CD4-positive, alpha-beta memory T cell (primary cell): Measurements from ENCODE around the gene PITX2. TPM values are rescaled to one million over a fixed set of nuclear protein-coding genes. Genes with fewer than 3 reads are reported as not detected.

Source experiments
- CTCF ChIA-PET: fragments of 350-600 bp; sonication (Branson Sonifier 250); formaldehyde crosslinking; loops from one replicate; lab custom pipeline; 2021; ENCODE audit warnings: inconsistent platforms; ENCODE audit not compliant: partially characterized antibody; lab: Charles Lee
- POLR2A ChIA-PET: fragments of 350-600 bp; sonication (Branson Sonifier 250); formaldehyde crosslinking; loops from one replicate; lab custom pipeline; 2021; ENCODE audit not compliant: partially characterized antibody; lab: Charles Lee
- DNase-seq, 5 donors: peaks; one replicate each; pipeline versions ENCODE4 v3.0.0 to v3.0.0-alpha.2; 2020 to 2022; ENCODE audit warnings: mixed read lengths in 1 of 5
- H3K27ac ChIP-seq: one replicate; pipeline ENCODE4 v1.7.0; 2013; ENCODE audit warnings: low read depth, low read length
- H3K27me3 ChIP-seq: 2 replicates; pipeline ENCODE4 v1.7.0; 2013; ENCODE audit warnings: mild to moderate bottlenecking, low read length, moderate library complexity; ENCODE audit not compliant: insufficient read depth
- H3K36me3 ChIP-seq: 2 replicates; pipeline ENCODE4 v1.7.0; 2013; ENCODE audit warnings: mild to moderate bottlenecking, low read length, moderate library complexity; ENCODE audit not compliant: insufficient read depth
- H3K4me1 ChIP-seq: 2 replicates; pipeline ENCODE4 v1.7.0; 2013; ENCODE audit warnings: mild to moderate bottlenecking, low read length, moderate library complexity; ENCODE audit not compliant: insufficient read depth
- H3K4me3 ChIP-seq, 2 donors: one replicate each; pipeline ENCODE4 v1.7.0; 2013; ENCODE audit warnings: low read length in 2 of 2, mild to moderate bottlenecking in 1 of 2
- H3K9me3 ChIP-seq, 2 donors: one replicate each; pipeline ENCODE4 v1.7.0; 2013; ENCODE audit warnings: low read length in 2 of 2, control low read depth in 1 of 2; ENCODE audit not compliant: control insufficient read depth in 1 of 2
- H3K27ac Mint-ChIP-seq, 7 donors: one replicate each; pipeline ENCODE4 v1.8.0; 2020 to 2021; ENCODE audit warnings: mixed read lengths in 7 of 7, mild to moderate bottlenecking in 6 of 7, inconsistent platforms in 3 of 7, moderate library complexity in 3 of 7
- H3K27me3 Mint-ChIP-seq, 2 donors: one replicate each; pipeline ENCODE4 v1.8.0; 2020 to 2021; ENCODE audit warnings: mixed read lengths in 2 of 2
- H3K36me3 Mint-ChIP-seq, 2 donors: one replicate each; pipeline ENCODE4 v1.8.0; 2020 to 2021; ENCODE audit warnings: mixed read lengths in 2 of 2, inconsistent platforms in 1 of 2, mild to moderate bottlenecking in 1 of 2
- H3K4me1 Mint-ChIP-seq, 4 donors: one replicate each; pipeline ENCODE4 v1.8.0; 2020 to 2021; ENCODE audit warnings: mixed read lengths in 4 of 4, mild to moderate bottlenecking in 1 of 4
- H3K4me3 Mint-ChIP-seq, 8 donors: one replicate each; pipeline ENCODE4 v1.8.0; 2020 to 2021; ENCODE audit warnings: mixed read lengths in 8 of 8, mild to moderate bottlenecking in 7 of 8, moderate library complexity in 6 of 8, inconsistent platforms in 3 of 8
- H3K9me3 Mint-ChIP-seq, 8 donors: one replicate each; pipeline ENCODE4 v1.8.0; 2020 to 2021; ENCODE audit warnings: mixed read lengths in 8 of 8, mild to moderate bottlenecking in 5 of 8, inconsistent platforms in 3 of 8, moderate library complexity in 1 of 8
- intact Hi-C: fragments of 100-400 bp; cut with micrococcal nuclease; formaldehyde crosslinking; loops from one replicate; pipeline ENCODE4 v1.15.1; 2023
- polyA plus RNA-seq, 2 donors: library from polyadenylated mRNA; unstranded; fragments of 300-500 nt; fragmentation: Illumina TruSeq; gene quantifications; one replicate each; pipeline ENCODE4 v1.2.3, GENCODE V29; 2021
- total RNA-seq, 2 experiments: library from RNA; stranded (reverse); gene quantifications; one replicate each; pipeline ENCODE4 v1.2.3, GENCODE V29; 2021

PITX2 gene
- total and polyA plus RNA-seq, 4 experiments from 2014 or later = not detected

GRCh38 chr4:110625576-110626257, 2.8 kb upstream of the PITX2 start:
- DNase-seq = no peak
- ChIA-PET POLR2A (no interaction called here), CTCF (no interaction called here)
- Histone ChIP-seq H3K4me3 (no peak overlapping the region), H3K27me3 (peaks cover 82% of the 10 kb centered on the region), H3K36me3 (no peaks in the 10 kb centered on the region), H3K4me1 (peaks cover 20% of the 10 kb centered on the region), H3K27ac (no peak overlapping the region), H3K9me3 (no peaks in the 10 kb centered on the region)
- peaks cover 6 to 50% (median 36%) of the 10 kb centered on the region in 8 donors for H3K9me3 Mint-ChIP-seq
- H3K27me3 Mint-ChIP-seq = peaks cover 70 to 76% of the 10 kb centered on the region in 2 donors
- no peak overlapping the region for H3K27ac Mint-ChIP-seq
- peaks cover 6 to 36% (median 14%) of the 10 kb centered on the region in 4 donors for H3K4me1 Mint-ChIP-seq
- H3K4me3 Mint-ChIP-seq = no peak overlapping the region
- peaks cover 0 to 7% of the 10 kb centered on the region in 2 donors for H3K36me3 Mint-ChIP-seq
- intact Hi-C loops = no loop called here

GRCh38 chr4:110624904-110625494, 2.1 kb upstream of the PITX2 start:
- POLR2A ChIA-PET = no interaction called here
- H3K27ac Mint-ChIP-seq = no peak overlapping the region
- H3K36me3 Mint-ChIP-seq = peaks cover 0 to 7% of the 10 kb centered on the region in 2 donors
- no peak for DNase-seq
- intact Hi-C loops = no loop called here
- Histone ChIP-seq H3K27me3 (peaks cover 82% of the 10 kb centered on the region), H3K27ac (no peak overlapping the region), H3K4me1 (peaks cover 27% of the 10 kb centered on the region), H3K9me3 (no peaks in the 10 kb centered on the region), H3K36me3 (no peaks in the 10 kb centered on the region), H3K4me3 (no peak overlapping the region)
- peaks cover 6 to 44% (median 17%) of the 10 kb centered on the region in 4 donors for H3K4me1 Mint-ChIP-seq
- no peak overlapping the region for H3K4me3 Mint-ChIP-seq
- H3K27me3 Mint-ChIP-seq = peaks cover 68 to 76% of the 10 kb centered on the region in 2 donors
- H3K9me3 Mint-ChIP-seq = peaks cover 6 to 52% (median 33%) of the 10 kb centered on the region in 8 donors
- CTCF ChIA-PET = no interaction called here

GRCh38 chr4:110624398-110624780, 1.5 kb upstream of the PITX2 start:
- Histone ChIP-seq H3K27ac (no peak overlapping the region), H3K9me3 (no peaks in the 10 kb centered on the region)
- POLR2A ChIA-PET = no interaction called here

DNA sequence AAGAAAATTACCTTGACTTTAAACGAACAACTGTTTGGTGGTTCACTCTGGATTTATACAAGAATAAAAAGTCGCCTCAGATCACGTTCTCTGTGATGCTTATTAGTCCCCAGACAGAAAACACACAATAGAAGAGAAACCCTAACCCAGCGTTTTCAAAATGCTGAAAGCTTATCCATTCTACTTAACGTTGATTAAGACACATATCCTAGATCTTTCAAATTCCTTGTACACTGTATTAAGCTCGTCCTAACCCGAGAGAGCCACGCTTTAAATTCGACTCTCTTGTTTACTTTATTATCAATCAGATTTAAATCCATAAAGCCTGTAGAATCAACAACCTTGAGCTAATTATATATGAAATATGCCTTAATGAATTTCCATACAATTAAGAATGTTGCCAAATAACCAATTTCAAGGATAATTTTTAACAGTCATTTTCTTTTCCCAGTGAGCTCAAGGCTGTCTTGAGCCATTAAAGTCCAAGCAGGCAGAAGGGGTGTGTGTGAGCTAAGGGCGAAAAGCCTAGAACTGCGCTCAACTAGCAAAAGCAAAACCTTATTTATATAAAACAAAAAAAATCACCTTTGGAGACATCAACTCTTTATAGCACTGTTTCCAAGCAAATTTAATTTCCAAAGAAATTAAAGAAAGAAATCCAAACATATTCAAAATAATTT, 981 bp upstream of the PITX2 start:
- peaks cover 0 to 7% of the 10 kb centered on the region in 2 donors for H3K36me3 Mint-ChIP-seq
- peaks cover 6 to 46% (median 21%) of the 10 kb centered on the region in 4 donors for H3K4me1 Mint-ChIP-seq
- H3K27ac Mint-ChIP-seq = no peak overlapping the region
- peak overlapping the region in 5 of 8 donors; percentile 45 to 82 (median 58) for H3K4me3 Mint-ChIP-seq
- Histone ChIP-seq H3K27me3 (peaks cover 79% of the 10 kb centered on the region), H3K4me3 (no peak overlapping the region), H3K27ac (no peak overlapping the region), H3K9me3 (no peaks in the 10 kb centered on the region), H3K4me1 (peaks cover 28% of the 10 kb centered on the region), H3K36me3 (no peaks in the 10 kb centered on the region)
- peaks cover 73 to 79% of the 10 kb centered on the region in 2 donors for H3K27me3 Mint-ChIP-seq
- DNase-seq = no peak
- CTCF ChIA-PET = interaction anchor here (1.1 kb wide), 1 partner anchor 10 kb away, joined by 3 read pairs; no protein-coding TSS in a partner anchor
- H3K9me3 Mint-ChIP-seq = peaks cover 6 to 55% (median 32%) of the 10 kb centered on the region in 8 donors
- intact Hi-C loops = no loop called here
- POLR2A ChIA-PET = no interaction called here

More at GRCh38 chr4:110624398-110624780, 1.5 kb upstream of the PITX2 start:
- H3K36me3 ChIP-seq = no peaks in the 10 kb centered on the region
- no peak overlapping the region for H3K27ac Mint-ChIP-seq
- H3K27me3 Mint-ChIP-seq = peaks cover 71 to 79% of the 10 kb centered on the region in 2 donors
- peaks cover 79% of the 10 kb centered on the region for H3K27me3 ChIP-seq
- peaks cover 0 to 7% of the 10 kb centered on the region in 2 donors for H3K36me3 Mint-ChIP-seq
- peak overlapping the region in 2 of 8 donors; percentile 9 to 27 for H3K4me3 Mint-ChIP-seq
- no peak overlapping the region for H3K4me3 ChIP-seq
- no peak for DNase-seq
- peaks cover 6 to 50% (median 22%) of the 10 kb centered on the region in 4 donors for H3K4me1 Mint-ChIP-seq
- H3K4me1 ChIP-seq = peaks cover 28% of the 10 kb centered on the region
- peaks cover 6 to 58% (median 34%) of the 10 kb centered on the region in 8 donors for H3K9me3 Mint-ChIP-seq
- intact Hi-C loops = no loop called here
- CTCF ChIA-PET = no interaction called here

DNA sequence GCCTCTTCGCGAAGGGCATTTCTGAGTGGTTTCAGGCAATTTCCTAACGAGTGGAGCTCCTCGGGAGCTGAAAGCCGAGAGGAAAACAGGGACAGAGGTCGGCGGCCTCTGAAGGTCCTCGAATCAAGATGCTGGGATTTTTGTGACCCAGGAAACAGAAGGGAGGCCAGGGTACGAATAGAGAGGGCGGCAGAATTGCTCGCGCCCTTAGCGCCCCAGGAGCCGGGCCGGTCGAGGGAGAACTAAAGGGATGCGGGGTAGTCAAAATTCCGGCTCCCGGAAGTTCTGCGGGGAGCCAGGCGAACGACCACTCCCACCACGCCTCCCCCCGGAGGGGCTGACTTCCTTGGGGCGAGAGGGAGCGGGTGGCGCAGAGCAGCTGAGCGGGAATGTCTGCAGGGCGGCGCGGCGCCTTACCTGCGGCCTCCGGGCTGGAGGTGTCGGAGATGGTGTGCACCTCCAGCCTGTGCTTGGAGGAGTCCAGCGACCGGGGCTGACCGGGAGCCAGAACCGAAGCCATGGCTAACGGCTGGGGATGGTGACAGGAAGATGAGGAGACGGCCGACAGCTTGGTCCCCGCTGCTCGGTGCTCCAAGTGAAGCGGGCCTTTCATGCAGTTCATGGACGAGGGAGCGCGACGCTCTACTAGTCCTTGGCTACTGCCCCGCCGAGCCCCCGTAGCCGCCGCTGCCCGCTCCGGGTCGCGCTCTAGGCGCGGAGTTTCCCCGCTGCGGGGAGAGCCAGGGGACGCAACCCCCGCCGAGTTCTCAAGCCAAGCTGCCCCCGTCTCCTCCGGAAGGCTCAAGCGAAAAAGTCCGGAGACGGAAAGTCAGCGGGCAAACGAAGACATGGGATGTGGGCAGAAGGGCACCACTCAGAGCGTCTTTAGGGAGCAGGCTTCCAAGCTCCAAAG, 782 bp downstream of the PITX2 start:
- CTCF ChIA-PET = no interaction called here
- no peak overlapping the region for H3K27ac ChIP-seq

DNA sequence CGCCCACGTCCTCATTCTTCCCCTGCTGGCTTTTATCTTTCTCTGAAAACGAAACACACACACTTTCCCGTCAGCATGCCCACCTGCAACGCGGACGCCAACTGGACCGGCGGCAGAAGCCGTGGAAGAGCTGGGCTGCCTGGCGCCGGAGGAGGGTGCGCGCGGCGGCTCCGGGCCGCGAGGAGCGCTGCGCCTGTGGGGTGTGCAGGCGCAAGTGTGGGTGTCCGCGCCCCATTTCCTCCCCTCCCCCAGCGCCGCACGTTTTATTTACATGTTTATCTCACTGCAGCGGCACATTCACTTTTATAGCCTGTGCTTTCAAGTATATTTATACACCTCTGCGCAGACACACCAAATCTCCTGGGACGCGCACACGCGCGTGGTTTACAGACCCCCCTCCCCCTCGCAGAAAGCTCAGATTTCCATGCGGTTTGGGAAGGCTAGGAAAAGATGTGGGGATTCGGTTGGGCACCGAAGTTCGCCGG, 1.5 kb downstream of the PITX2 start:
- Histone ChIP-seq H3K27ac (no peak overlapping the region), H3K4me1 (peaks cover 28% of the 10 kb centered on the region), H3K9me3 (no peaks in the 10 kb centered on the region), H3K4me3 (no peak overlapping the region), H3K36me3 (no peaks in the 10 kb centered on the region), H3K27me3 (peaks cover 78% of the 10 kb centered on the region)
- DNase-seq = no peak
- ChIA-PET CTCF (no interaction called here), POLR2A (no interaction called here)
- intact Hi-C loops = no loop called here
- Mint-ChIP-seq H3K9me3 (peaks cover 4 to 49% (median 30%) of the 10 kb centered on the region in 8 donors), H3K36me3 (peaks cover 0 to 5% of the 10 kb centered on the region in 2 donors), H3K27ac (no peak overlapping the region), H3K4me3 (peak overlapping the region; percentile 13 to 67 (median 56)), H3K27me3 (peaks cover 75 to 78% of the 10 kb centered on the region in 2 donors), H3K4me1 (peaks cover 11 to 50% (median 27%) of the 10 kb centered on the region in 4 donors)

More for the DNA sequence above, 782 bp downstream of the PITX2 start:
- no peaks in the 10 kb centered on the region for H3K36me3 ChIP-seq
- no peak overlapping the region for H3K27ac Mint-ChIP-seq
- H3K4me1 Mint-ChIP-seq = peaks cover 9 to 49% (median 27%) of the 10 kb centered on the region in 4 donors
- no peak overlapping the region for H3K4me3 ChIP-seq
- peak overlapping the region in 7 of 8 donors; percentile 12 to 82 (median 69) for H3K4me3 Mint-ChIP-seq
- H3K27me3 Mint-ChIP-seq = peaks cover 71 to 80% of the 10 kb centered on the region in 2 donors
- peaks cover 4 to 49% (median 28%) of the 10 kb centered on the region in 8 donors for H3K9me3 Mint-ChIP-seq
- peaks cover 0 to 5% of the 10 kb centered on the region in 2 donors for H3K36me3 Mint-ChIP-seq
- peaks cover 77% of the 10 kb centered on the region for H3K27me3 ChIP-seq
- DNase-seq = no peak
- POLR2A ChIA-PET = no interaction called here
- H3K9me3 ChIP-seq = no peaks in the 10 kb centered on the region
- H3K4me1 ChIP-seq = peaks cover 28% of the 10 kb centered on the region
- intact Hi-C loops = no loop called here
